ENCODE data around the gene VCAM1. TPM values are rescaled to one million over a fixed set of nuclear protein-coding genes. Genes with fewer than 3 reads are reported as not detected.

Gene VCAM1, protein sequence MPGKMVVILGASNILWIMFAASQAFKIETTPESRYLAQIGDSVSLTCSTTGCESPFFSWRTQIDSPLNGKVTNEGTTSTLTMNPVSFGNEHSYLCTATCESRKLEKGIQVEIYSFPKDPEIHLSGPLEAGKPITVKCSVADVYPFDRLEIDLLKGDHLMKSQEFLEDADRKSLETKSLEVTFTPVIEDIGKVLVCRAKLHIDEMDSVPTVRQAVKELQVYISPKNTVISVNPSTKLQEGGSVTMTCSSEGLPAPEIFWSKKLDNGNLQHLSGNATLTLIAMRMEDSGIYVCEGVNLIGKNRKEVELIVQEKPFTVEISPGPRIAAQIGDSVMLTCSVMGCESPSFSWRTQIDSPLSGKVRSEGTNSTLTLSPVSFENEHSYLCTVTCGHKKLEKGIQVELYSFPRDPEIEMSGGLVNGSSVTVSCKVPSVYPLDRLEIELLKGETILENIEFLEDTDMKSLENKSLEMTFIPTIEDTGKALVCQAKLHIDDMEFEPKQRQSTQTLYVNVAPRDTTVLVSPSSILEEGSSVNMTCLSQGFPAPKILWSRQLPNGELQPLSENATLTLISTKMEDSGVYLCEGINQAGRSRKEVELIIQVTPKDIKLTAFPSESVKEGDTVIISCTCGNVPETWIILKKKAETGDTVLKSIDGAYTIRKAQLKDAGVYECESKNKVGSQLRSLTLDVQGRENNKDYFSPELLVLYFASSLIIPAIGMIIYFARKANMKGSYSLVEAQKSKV
- total RNA-seq, result 100 to 1,000 TPM; 284 to 849 (median 474) TPM
- 10 to 100 TPM; 39.6 to 65.7 (median 41.9) TPM for polyA plus RNA-seq
- long read RNA-seq, donor 1, transcript VCAM1-201 (9 exons, 3,083 nt), result major isoform, 107 of 327 reads
- long read RNA-seq, donor 1, transcript VCAM1-205 (1 exons, 3,865 nt), result minor isoform, 49 of 327 reads
- long read RNA-seq, donor 1, partial matches to known transcripts, result 171 of 327 reads
- long read RNA-seq, donor 1, other reads (novel, unspliced or antisense), result 0 of 327 reads
- long read RNA-seq, donor 2, transcript VCAM1-201 (9 exons, 3,083 nt), result major isoform, 118 of 276 reads
- long read RNA-seq, donor 2, transcript VCAM1-205 (1 exons, 3,865 nt), result minor isoform, 42 of 276 reads
- long read RNA-seq, donor 2, partial matches to known transcripts, result 113 of 276 reads
- long read RNA-seq, donor 2, other reads (novel, unspliced or antisense), result 0 of 276 reads

DNA sequence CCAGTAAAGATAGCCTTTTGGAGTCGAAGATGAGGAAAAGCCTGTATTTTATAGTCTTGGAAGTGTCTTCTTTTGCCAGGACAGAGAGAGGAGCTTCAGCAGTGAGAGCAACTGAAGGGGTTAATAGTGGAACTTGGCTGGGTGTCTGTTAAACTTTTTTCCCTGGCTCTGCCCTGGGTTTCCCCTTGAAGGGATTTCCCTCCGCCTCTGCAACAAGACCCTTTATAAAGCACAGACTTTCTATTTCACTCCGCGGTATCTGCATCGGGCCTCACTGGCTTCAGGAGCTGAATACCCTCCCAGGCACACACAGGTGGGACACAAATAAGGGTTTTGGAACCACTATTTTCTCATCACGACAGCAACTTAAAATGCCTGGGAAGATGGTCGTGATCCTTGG, at the start of gene VCAM1:
Gene VCAM1 (plus strand): TSS at position 253 of the 400 bp plus-strand sequence. CDS start 119 bp downstream, at position 372.
- WGBS, 5 donors, result 29 to 62% (median 48%) methylated on average over 7 of the region's 7 CpGs

DNA sequence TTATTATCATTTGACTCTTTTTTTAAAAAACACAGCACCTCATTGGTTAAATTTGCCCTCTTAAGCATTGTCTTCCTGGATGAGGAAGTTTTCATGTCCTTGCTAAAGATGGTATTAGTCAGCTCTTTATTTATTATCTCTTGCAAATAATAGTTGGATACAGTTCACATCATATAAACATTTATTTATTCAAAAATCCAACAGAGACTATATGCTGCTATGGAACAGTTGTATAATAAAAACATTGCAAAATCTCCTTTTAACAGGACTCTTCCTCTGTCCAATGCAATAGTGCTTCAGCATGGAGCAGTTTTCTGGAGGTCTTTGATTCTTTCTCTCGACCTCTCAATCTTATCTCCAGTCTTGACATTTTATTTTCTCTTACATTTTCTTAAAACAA, 49.5 kb upstream of the VCAM1 start:
- no peak for TF ChIP-seq POLR2AphosphoS5 (IDR thresholded peaks at IDR 0.05)
- TF ChIP-seq POLR2A (IDR thresholded peaks at IDR 0.05), result no peak
- TF ChIP-seq, protein P1, sequence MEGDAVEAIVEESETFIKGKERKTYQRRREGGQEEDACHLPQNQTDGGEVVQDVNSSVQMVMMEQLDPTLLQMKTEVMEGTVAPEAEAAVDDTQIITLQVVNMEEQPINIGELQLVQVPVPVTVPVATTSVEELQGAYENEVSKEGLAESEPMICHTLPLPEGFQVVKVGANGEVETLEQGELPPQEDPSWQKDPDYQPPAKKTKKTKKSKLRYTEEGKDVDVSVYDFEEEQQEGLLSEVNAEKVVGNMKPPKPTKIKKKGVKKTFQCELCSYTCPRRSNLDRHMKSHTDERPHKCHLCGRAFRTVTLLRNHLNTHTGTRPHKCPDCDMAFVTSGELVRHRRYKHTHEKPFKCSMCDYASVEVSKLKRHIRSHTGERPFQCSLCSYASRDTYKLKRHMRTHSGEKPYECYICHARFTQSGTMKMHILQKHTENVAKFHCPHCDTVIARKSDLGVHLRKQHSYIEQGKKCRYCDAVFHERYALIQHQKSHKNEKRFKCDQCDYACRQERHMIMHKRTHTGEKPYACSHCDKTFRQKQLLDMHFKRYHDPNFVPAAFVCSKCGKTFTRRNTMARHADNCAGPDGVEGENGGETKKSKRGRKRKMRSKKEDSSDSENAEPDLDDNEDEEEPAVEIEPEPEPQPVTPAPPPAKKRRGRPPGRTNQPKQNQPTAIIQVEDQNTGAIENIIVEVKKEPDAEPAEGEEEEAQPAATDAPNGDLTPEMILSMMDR (IDR thresholded peaks at IDR 0.05 in 8 of 11, conservative IDR thresholded peaks at IDR 0.05 in 3 of 11), result no peak
- Histone ChIP-seq H3K36me3 (no peaks in the 10 kb centered on the region), H3K27ac (peak overlapping the region in 1 of 8 donors; percentile 7), H3K4me1 (peaks cover 0 to 10% (median 7%) of the 10 kb centered on the region in 6 donors), H3K9me3 (peaks cover 0 to 16% (median 11%) of the 10 kb centered on the region in 8 donors), H3K27me3 (replicated peaks in 1 of 7) (no peaks in the 10 kb centered on the region), H3K4me3 (no peak overlapping the region)
- WGBS, 5 donors, result 42 to 70% (median 57%) methylated on average over 1 of the region's 1 CpG
- intact Hi-C loops (cut with DNase I; ENCODE audit: low total_unique reads), result no loop called here
- no peak for DNase-seq

More for the DNA sequence above, at the start of gene VCAM1:
- peak within 1 kb of the TSS; percentile 48 to 86 (median 78) for H3K27ac ChIP-seq
- peaks cover 0 to 29% (median 11%) of the 10 kb centered on the region in 6 donors for H3K4me1 ChIP-seq
- no peaks in the 10 kb centered on the region for H3K9me3 ChIP-seq
- TF ChIP-seq, protein P1 (IDR thresholded peaks at IDR 0.05 in 8 of 11, conservative IDR thresholded peaks at IDR 0.05 in 3 of 11), result no peak
- TF ChIP-seq POLR2A (IDR thresholded peaks at IDR 0.05) (peak in 1 of 3 donors; percentile 94), POLR2AphosphoS5 (IDR thresholded peaks at IDR 0.05) (peak in 2 of 3 donors; percentile 33 to 92)
- intact Hi-C loops (cut with DNase I; ENCODE audit: low total_unique reads), result no loop called here
- H3K27me3 ChIP-seq (replicated peaks in 1 of 7), result no peaks in the 10 kb centered on the region
- peaks cover 0 to 2% (median under 1%) of the 10 kb centered on the region in 6 donors for H3K36me3 ChIP-seq
- peak within 1 kb of the TSS; percentile 45 to 69 (median 47) for H3K4me3 ChIP-seq
- no peak for DNase-seq

DNA sequence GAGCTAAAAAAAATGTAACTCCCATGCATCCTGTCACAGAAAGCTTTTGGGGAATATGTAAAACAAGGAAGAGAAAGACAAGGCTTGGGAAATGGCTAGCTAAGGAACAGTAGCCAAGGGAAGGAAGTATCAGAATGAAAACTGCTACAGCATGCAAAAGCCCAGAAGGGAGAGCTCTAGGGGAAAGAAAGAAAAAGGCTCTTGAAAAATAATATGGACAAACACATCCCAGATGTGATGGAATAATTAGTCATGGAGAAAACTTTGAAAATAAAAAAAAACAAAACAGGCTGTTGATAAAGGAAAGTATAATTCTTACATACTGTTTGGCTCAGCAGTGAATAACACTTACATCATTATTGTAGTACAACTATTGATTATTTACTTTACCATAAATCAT, 47.9 kb upstream of the VCAM1 start:
- TF ChIP-seq POLR2AphosphoS5 (IDR thresholded peaks at IDR 0.05) (no peak), POLR2A (IDR thresholded peaks at IDR 0.05) (no peak)
- TF ChIP-seq, protein P1 (IDR thresholded peaks at IDR 0.05 in 8 of 11, conservative IDR thresholded peaks at IDR 0.05 in 3 of 11), result no peak
- intact Hi-C loops (cut with DNase I; ENCODE audit: low total_unique reads), result no loop called here

More for the DNA sequence above, 47.9 kb upstream of the VCAM1 start:
- no peaks in the 10 kb centered on the region for H3K36me3 ChIP-seq
- H3K27ac ChIP-seq, result peak overlapping the region in 4 of 8 donors; percentile 20 to 27 (median 24)
- peaks cover 0 to 20% (median 14%) of the 10 kb centered on the region in 8 donors for H3K9me3 ChIP-seq
- DNase-seq, result no peak
- no peak overlapping the region for H3K4me3 ChIP-seq
- no peaks in the 10 kb centered on the region for H3K27me3 ChIP-seq (replicated peaks in 1 of 7)
- H3K4me1 ChIP-seq, result peaks cover 0 to 10% (median 7%) of the 10 kb centered on the region in 6 donors

Measured in spleen (tissue), 13 donors.